OCI-LY3 (cell line): ENCODE results near the gene ERC2.

Source experiments
- H2AFZ ChIP-seq: fragments of 200-600, 300-600 bp; shearing (Covaris generic); 2 replicates; pipeline ENCODE4 v1.6.0; 2014; ENCODE audit warnings: antibody characterized with exemption, low read depth, low read length
- H3K27ac ChIP-seq: fragments of 200-600, 300-600 bp; sonication (generic); 2 replicates; pipeline ENCODE4 v1.5.1; 2014; ENCODE audit warnings: mild to moderate bottlenecking, low read length, moderate library complexity, mixed read lengths
- H3K27me3 ChIP-seq: fragments of 200-600, 300-600 bp; sonication (generic); 2 replicates; pipeline ENCODE4 v1.6.1; 2014; ENCODE audit warnings: low read depth, low read length, mixed read lengths
- H3K36me3 ChIP-seq: fragments of 200-600, 300-600 bp; sonication (generic); replicated peaks from 2 replicates; pipeline ENCODE3; 2014; ENCODE audit warnings: low read depth, low read length, mixed read lengths
- H3K4me1 ChIP-seq: fragments of 300-600, 200-600 bp; sonication (generic); 2 replicates; pipeline ENCODE4 v1.6.1; 2014; ENCODE audit warnings: low read length, mixed read lengths
- H3K4me2 ChIP-seq: fragments of 200-600, 300-600 bp; sonication (generic); 2 replicates; pipeline ENCODE4 v1.6.1; 2014; ENCODE audit warnings: low read length, mixed read lengths
- H3K4me3 ChIP-seq: fragments of 300-600, 200-600 bp; sonication (generic); 2 replicates; pipeline ENCODE4 v1.5.1; 2014; ENCODE audit warnings: antibody characterized with exemption, mild to moderate bottlenecking, low read length, moderate library complexity
- H3K79me2 ChIP-seq: fragments of 300-600, 200-600 bp; shearing (Covaris generic); 2 replicates; pipeline ENCODE4 v1.6.1; 2014; ENCODE audit warnings: mild to moderate bottlenecking, low read length, mixed read lengths
- H3K9ac ChIP-seq: fragments of 300-600, 200-600 bp; shearing (Covaris generic); 2 replicates; pipeline ENCODE4 v1.6.0; 2014; ENCODE audit warnings: mild to moderate bottlenecking, low read length, moderate library complexity
- H3K9me3 ChIP-seq: fragments of 200-600, 300-600 bp; shearing (Covaris generic); 2 replicates; pipeline ENCODE4 v1.6.1; 2014; ENCODE audit warnings: low read length, mixed read lengths; ENCODE audit not compliant: insufficient read depth
- H4K20me1 ChIP-seq: fragments of 200-600, 300-600 bp; sonication (generic); 2 replicates; pipeline ENCODE4 v1.6.1; 2016; ENCODE audit warnings: low read length, mixed read lengths; ENCODE audit not compliant: insufficient read depth
- CTCF ChIP-seq: fragments of 200-600, 300-600 bp; sonication (generic); IDR thresholded peaks from 2 replicates; pipeline ENCODE4 v1.5.1; 2014; ENCODE audit warnings: antibody characterized with exemption, low read length, low read depth
- EZH2phosphoT487 ChIP-seq: fragments of 200-600 bp; shearing (Covaris generic); IDR thresholded peaks from 2 replicates; pipeline ENCODE4 v1.6.1; 2018; ENCODE audit warnings: antibody characterized with exemption, mixed run types, low read depth

ERC2 gene

GRCh38 chr3:56089739-56090138, 378.5 kb downstream of the ERC2 start:
- Histone ChIP-seq H3K36me3 (no peaks in the 10 kb centered on the region), H2AFZ (no peak overlapping the region), H3K4me3 (no peak overlapping the region), H3K27ac (no peak overlapping the region), H3K9me3 (no peaks in the 10 kb centered on the region), H3K9ac (no peak overlapping the region), H3K4me1 (no peaks in the 10 kb centered on the region), H3K4me2 (no peak overlapping the region), H3K27me3 (peaks cover 3% of the 10 kb centered on the region; the same call in 1 of the 2 replicates), H4K20me1 (no peaks in the 10 kb centered on the region), H3K79me2 (no peaks in the 10 kb centered on the region)
- TF ChIP-seq CTCF (no peak), EZH2phosphoT487 (no peak)

DNA sequence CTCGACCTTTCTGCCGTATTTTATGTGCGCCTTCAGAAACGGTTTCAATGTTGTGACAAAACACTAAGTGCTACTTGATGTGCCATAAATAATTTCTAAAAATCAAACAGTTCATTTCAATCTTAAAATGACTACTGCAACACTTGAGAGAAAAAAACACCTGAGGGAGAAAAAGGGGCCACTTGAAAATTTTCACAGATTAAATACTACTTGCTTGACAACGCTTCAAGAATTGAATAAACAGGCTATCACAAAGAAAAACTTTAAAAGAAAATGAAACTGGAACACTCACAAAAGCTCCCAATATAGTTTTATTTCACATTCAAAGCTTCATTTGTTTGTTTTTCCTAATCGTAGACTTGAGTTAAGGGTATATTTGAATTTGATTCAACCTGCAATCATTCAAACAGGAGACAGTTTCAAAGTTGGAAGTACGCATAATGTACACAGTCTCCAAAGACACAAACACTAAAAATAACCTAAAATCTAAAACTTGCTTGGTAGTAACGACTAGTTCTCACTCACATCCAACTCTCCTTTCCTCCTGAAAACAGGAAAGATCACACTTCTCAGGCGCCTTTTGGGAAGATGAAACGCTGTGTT, 380.7 kb downstream of the ERC2 start:
- H2AFZ ChIP-seq, result no peak overlapping the region
- no peak overlapping the region for H3K4me2 ChIP-seq

DNA sequence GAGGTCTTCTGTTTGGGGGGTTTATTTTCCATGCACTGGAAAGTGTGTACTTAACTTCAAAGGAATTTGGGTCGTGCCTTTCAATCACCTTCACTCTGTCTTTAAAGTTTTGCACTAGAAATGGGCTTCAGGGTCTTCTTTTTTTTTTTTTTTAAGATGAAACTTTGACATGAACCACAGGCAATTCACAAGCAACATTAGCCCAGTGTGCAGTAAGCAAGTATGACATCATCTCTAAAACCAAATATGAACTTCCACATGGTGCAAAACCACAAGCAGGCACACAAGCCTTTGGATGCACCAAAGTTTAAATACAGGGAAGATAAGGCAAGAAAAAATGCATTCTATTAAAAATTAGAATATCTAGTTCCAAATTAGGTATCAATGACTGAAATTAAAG, 381.9 kb downstream of the ERC2 start:
- Histone ChIP-seq H3K79me2 (no peaks in the 10 kb centered on the region), H3K4me3 (no peak overlapping the region), H3K4me1 (no peaks in the 10 kb centered on the region), H3K9me3 (no peaks in the 10 kb centered on the region), H3K4me2 (no peak overlapping the region), H2AFZ (no peak overlapping the region), H3K36me3 (no peaks in the 10 kb centered on the region), H4K20me1 (no peaks in the 10 kb centered on the region), H3K27me3 (no peaks in the 10 kb centered on the region), H3K9ac (no peak overlapping the region), H3K27ac (no peak overlapping the region)
- TF ChIP-seq CTCF, result no peak

More for the DNA sequence above, 380.7 kb downstream of the ERC2 start:
- Histone ChIP-seq H3K9me3 (no peaks in the 10 kb centered on the region), H3K9ac (no peak overlapping the region), H3K36me3 (no peaks in the 10 kb centered on the region), H3K4me3 (no peak overlapping the region), H4K20me1 (no peaks in the 10 kb centered on the region), H3K27me3 (no peaks in the 10 kb centered on the region), H3K79me2 (no peaks in the 10 kb centered on the region), H3K4me1 (no peaks in the 10 kb centered on the region), H3K27ac (no peak overlapping the region)
- TF ChIP-seq CTCF, result no peak
- no peak for TF ChIP-seq EZH2phosphoT487

- Histone ChIP-seq H3K27ac (no peak overlapping the region), H2AFZ (no peak overlapping the region), H3K9me3 (no peaks in the 10 kb centered on the region), H3K4me3 (no peak overlapping the region), H3K4me2 (no peak overlapping the region), H3K79me2 (no peaks in the 10 kb centered on the region), H3K36me3 (no peaks in the 10 kb centered on the region), H3K9ac (no peak overlapping the region), H3K27me3 (no peaks in the 10 kb centered on the region), H4K20me1 (no peaks in the 10 kb centered on the region), H3K4me1 (no peaks in the 10 kb centered on the region)
- TF ChIP-seq CTCF, result no peak
- TF ChIP-seq EZH2phosphoT487, result no peak
These were observed 387.0 kb downstream of the ERC2 start for GRCh38 chr3:56081246-56081645.
